HG03097 (cell line): ENCODE measurements around the gene RAB13.

Source experiments
- ATAC-seq: cut with Tn5 transposase; IDR thresholded peaks from one replicate; pipeline ENCODE4 v1.9.1; 2021; ENCODE audit not compliant: unreplicated experiment, low FRiP score

RAB13 gene

DNA sequence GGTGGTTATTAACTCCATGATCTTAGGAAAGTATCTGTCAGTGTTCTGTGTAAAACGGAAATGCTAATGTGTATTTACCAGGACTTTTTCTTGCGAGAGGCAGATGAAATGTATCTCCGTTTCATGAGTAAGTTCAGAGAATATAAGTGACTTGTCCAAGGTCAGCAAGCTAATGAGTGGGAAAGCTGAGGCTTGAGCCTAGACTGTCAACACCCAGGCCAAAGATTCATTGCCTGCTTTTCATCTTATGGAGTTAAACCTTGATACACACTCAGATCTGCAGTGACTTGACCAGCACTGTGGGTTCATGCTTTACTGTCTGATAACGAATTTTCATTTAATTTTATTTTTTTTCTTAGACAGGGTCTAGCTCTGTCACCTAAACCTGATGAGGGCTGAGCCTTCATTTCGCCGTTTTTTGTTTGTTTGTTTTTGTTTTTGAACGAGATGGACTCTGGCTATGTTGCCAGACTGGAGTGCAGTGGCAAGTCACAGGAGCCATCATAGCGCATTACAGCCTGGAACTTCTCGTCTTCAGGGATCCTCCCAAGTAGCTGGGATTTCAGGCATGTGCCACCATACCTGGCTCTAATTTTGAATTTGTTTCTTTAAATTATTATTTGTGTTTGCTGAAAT lies 7.7 kb downstream of the RAB13 start:
- no peak for ATAC-seq

GRCh38 chr1:153977250-153978240 lies 8.6 kb downstream of the RAB13 start, which contains the start of gene JTB:
Gene JTB (minus strand): TSS chr1:153977674. CDS start chr1:153977252, 422 bp downstream.
- ATAC-seq: peak; percentile 60

- ATAC-seq: no peak
These were observed 9.3 kb downstream of the RAB13 start for GRCh38 chr1:153976819-153977249.

- ATAC-seq: no peak
These were observed 12.6 kb downstream of the RAB13 start for GRCh38 chr1:153973525-153973924.

DNA sequence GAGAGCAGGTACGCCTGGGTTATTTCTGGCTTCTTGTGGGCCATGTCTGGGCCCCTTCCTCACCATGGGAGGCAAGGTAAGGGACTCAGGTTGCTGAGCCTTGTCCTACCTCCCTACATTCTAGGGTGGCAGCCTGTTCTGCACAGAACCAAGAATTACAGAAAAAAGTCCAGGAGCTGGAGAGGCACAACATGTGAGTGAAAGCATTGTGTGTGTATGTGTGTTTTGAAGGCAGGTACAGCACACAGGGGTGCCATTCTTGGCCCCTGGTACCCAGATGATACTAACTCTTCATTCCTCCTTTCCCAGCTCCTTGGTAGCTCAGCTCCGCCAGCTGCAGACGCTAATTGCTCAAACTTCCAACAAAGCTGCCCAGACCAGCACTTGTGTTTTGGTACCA lies 13.1 kb downstream of the RAB13 start:
- no peak for ATAC-seq

GRCh38 chr1:153970346-153970745 lies 15.8 kb downstream of the RAB13 start:
- no peak for ATAC-seq

DNA sequence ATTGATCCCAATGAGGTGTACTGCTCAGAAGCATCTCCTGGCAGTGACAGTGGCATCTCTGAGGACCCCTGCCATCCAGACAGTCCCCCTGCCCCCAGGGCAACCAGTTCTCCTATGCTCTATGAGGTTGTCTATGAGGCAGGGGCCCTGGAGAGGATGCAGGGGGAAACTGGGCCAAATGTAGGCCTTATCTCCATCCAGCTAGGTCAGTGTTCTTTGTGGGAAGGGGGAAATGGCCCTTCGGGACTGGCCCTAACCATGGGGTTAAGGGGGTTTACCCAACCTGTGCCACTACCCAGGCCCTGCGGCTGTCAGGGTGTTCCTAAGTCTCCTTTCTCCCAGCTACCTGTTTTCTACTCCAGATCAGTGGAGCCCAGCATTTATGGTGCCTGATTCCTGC lies 17.2 kb downstream of the RAB13 start:
- no peak for ATAC-seq

DNA sequence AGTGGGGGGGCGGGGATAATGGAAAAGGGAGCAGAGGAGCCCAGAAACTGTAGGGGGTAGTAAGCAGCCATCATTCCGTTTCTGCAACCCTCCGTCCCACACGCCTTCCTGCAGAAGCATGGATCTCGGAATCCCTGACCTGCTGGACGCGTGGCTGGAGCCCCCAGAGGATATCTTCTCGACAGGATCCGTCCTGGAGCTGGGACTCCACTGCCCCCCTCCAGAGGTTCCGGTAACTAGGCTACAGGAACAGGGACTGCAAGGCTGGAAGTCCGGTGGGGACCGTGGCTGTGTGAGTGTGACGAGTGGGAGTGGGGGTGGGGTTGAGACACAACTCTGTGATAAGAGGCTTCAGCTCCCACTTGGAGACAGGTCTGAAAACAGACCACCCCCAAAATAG lies 17.7 kb downstream of the RAB13 start:
- no peak for ATAC-seq

GRCh38 chr1:153968000-153968363 lies 18.2 kb downstream of the RAB13 start:
- no peak for ATAC-seq

DNA sequence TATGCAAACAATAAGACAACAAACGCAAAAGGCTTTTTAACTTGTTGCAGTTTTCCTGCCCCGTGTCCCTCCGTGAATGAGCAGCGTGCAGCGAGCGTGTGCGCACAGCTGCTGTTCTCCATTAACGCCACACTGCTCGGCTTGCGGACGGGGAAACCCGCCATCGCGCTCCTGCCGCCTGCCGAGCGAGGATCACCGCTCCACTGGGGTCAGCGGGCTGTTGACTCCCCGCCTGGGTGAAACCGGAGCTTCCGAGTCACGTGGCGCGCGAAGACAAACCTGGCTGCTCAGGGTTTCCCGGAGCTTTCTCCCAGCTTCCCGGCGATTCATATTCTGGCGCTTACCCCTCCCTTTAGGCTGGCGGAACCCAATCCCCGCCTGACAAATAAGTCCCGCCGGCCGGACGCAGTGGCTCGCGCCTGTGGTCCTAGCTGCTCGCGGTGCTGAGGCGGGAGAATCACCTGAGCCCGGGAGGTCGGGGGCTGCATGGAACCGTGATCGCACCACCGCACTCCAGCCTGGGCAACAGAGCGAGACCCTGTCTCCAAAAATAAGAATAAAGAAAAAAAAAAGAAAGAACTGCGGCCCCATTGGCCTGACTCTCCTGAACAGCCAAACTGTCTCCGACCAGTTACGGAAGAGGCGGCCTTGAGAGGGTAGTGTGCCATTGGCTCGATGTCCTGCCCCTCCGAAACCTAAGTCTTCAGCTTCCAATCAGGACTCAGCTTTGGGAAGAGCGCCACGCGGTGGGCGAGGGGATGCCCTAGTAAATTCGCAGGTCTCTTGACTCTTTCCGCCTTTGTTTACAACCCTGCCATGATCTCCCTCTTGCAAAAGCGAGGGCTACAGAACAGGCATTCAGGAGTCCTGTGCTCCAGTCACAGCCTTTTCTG lies 18.8 kb downstream of the RAB13 start, which contains the start of gene CREB3L4:
Gene CREB3L4 (plus strand): TSS at position 796 of the 893 bp plus-strand sequence. CDS start 624 bp downstream, outside the sequence.
- ATAC-seq: peak; percentile 75

DNA sequence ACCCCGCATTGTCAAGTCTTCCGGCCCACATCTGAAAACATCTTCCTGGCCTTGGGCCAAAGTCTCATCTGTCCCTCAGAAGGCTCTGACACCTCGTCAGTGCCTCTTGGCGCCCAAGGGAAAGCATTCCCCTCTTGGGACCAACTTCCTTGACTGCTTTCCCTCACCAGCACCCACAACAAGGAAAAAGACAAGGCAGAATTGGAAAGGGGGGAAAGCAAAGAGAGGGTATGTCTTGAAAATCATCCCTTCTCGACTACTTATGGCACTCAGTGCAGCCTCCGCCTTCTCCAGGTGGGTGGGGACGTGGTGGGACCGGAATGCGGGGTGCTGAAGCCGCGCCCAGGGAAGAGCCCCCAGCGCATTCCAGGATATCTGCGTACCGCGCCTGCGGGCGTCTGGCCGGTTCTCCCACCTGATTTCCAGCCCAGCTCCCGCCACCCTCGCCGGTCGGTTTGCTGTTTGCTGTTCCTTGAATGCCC lies 22.2 kb downstream of the RAB13 start:
- ATAC-seq: no peak

DNA sequence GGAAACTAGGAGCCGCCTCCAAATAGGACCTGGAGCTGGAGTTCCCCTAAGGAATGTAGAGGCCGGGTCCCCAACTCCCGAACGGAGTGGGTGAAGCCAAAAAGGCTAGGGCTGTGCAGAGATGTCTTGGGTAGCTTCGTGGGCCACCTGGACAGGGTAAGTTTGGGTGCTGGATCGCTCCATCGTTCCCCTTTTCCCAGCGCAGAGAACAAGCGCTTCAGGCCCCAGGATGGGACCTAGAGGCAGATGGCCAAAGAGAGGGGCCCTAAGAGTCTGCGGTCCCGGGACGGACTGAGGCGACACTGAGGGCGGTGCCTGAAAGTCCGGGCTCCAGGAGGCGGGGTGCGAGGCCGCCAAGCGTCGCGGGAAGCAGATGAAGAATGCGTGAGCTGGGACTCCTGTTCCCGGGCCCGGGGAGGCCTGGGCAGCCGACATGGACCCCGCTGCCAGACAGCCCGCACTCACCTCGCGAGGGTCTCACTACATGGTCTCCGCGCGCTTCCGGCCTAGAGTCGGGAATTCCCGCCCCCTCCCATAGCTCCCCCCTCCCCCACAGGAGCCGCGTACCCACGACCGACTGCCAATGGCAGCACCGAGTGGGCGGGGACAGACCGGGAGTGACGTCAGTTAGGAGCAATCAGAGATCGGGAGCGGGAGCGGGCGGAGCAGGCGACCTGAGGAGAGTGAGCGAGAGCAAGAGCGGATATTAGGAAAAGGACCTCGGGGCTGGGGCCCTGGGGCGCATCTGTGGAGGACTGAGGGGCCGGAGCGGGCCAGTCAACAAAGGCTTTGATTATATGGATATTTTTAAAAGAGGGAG lies 22.9 kb downstream of the RAB13 start, which contains the start of gene SLC39A1:
Gene SLC39A1 (minus strand): TSS at position 508 of the 820 bp plus-strand sequence. CDS start 822 bp downstream, outside the sequence.
- peak; percentile 35 for ATAC-seq

DNA sequence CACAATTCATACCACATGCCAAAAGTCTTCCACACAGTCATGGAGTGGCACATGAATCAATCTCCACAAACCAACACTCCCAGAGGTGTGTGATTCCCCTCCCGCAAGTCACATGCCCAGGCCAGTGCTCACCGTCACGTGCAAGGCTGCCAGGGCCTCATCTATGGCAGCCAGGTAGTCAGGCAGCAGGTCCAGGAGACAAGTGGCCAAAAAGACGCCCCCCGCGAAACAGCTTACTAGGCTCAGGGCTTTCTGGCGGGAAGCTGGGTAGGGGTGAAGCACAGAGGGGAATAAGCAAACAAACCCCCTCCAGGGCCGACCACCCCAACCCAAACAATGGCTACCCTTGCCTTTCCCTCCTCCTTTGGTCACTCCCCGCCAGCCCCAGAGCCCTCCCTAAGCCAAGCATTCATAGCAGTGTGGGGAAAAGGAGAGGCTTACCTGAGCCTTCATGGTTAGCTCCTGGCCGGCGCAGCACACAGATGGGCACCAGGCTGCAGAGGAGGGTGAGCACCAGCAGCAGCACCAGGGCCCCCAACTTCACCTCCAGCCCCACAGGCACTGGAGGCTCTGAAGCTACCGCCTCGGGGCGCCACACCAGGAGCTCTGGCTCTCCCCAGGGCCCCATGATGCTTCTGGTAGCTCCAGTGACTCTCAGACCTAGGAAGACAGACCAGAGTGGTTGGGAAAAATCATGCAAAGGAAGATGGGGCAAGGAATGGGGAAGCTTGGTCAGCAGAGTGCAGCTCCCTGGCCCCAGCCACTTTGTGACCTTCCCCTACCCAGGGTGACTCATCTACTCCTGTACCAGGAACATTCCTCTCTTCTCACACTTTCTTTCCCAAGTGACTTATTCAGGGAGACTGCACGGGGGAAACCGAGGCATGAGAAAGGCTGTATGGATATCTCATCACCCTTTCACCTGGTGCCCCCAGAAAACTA lies 23.8 kb downstream of the RAB13 start:
- ATAC-seq: no peak

- no peak for ATAC-seq
These were observed 24.7 kb downstream of the RAB13 start for GRCh38 chr1:153961421-153961820.

- no peak for ATAC-seq
These were observed 25.9 kb downstream of the RAB13 start for GRCh38 chr1:153960206-153960605.

GRCh38 chr1:153959454-153959853 lies 26.7 kb downstream of the RAB13 start:
- no peak for ATAC-seq

- no peak for ATAC-seq
These were observed 27.2 kb downstream of the RAB13 start for GRCh38 chr1:153958961-153959260.

GRCh38 chr1:153958111-153958960 lies 27.8 kb downstream of the RAB13 start, which contains the start of gene CRTC2:
Gene CRTC2 (minus strand): TSS chr1:153958612. CDS start chr1:153958497, 115 bp downstream.
- peak; percentile 70 for ATAC-seq
